ENCODE data around the gene PCED1B.

Gene PCED1B

GRCh38 chr12:47236109-47236714 lies 156.8 kb downstream of the PCED1B start:
- no peak overlapping the region for H3K4me3 ChIP-seq (ENCODE audit: low read depth, low read length)
- TF ChIP-seq CTCF (IDR thresholded peaks at IDR 0.05; ENCODE audit: insufficient read depth, low read depth, low read length, missing control alignments) = no peak
- DNase-seq (ENCODE audit: low read depth) = no peak

GRCh38 chr12:47237751-47238211 lies 158.4 kb downstream of the PCED1B start:
- TF ChIP-seq CTCF (IDR thresholded peaks at IDR 0.05; ENCODE audit: insufficient read depth, low read depth, low read length, missing control alignments) = no peak
- no peak for DNase-seq (ENCODE audit: low read depth)
- no peak overlapping the region for H3K4me3 ChIP-seq (ENCODE audit: low read depth, low read length)

GRCh38 chr12:47238669-47239114 lies 159.3 kb downstream of the PCED1B start:
- no peak for TF ChIP-seq CTCF (IDR thresholded peaks at IDR 0.05; ENCODE audit: insufficient read depth, low read depth, low read length, missing control alignments)
- H3K4me3 ChIP-seq (ENCODE audit: low read depth, low read length) = no peak overlapping the region
- DNase-seq (ENCODE audit: low read depth) = no peak

GRCh38 chr12:47242426-47242825 lies 163.0 kb downstream of the PCED1B start:
- no peak for DNase-seq (ENCODE audit: low read depth)
- TF ChIP-seq CTCF (IDR thresholded peaks at IDR 0.05; ENCODE audit: insufficient read depth, low read depth, low read length, missing control alignments) = no peak
- no peak overlapping the region for H3K4me3 ChIP-seq (ENCODE audit: low read depth, low read length)

- DNase-seq (ENCODE audit: low read depth) = no peak
- H3K4me3 ChIP-seq (ENCODE audit: low read depth, low read length) = no peak overlapping the region
- no peak for TF ChIP-seq CTCF (IDR thresholded peaks at IDR 0.05; ENCODE audit: insufficient read depth, low read depth, low read length, missing control alignments)
These were observed 165.4 kb downstream of the PCED1B start for GRCh38 chr12:47244835-47245234.

- H3K4me3 ChIP-seq (ENCODE audit: low read depth, low read length) = no peak overlapping the region
- no peak for TF ChIP-seq CTCF (IDR thresholded peaks at IDR 0.05; ENCODE audit: insufficient read depth, low read depth, low read length, missing control alignments)
- no peak for DNase-seq (ENCODE audit: low read depth)
These were observed 166.2 kb downstream of the PCED1B start for GRCh38 chr12:47245623-47246022.

- H3K4me3 ChIP-seq (ENCODE audit: low read depth, low read length) = no peak overlapping the region
- TF ChIP-seq CTCF (IDR thresholded peaks at IDR 0.05; ENCODE audit: insufficient read depth, low read depth, low read length, missing control alignments) = no peak
- no peak for DNase-seq (ENCODE audit: low read depth)
These were observed 168.0 kb downstream of the PCED1B start for GRCh38 chr12:47247418-47247817.
